ENCODE data around the gene EML1. TPM values are rescaled to one million over a fixed set of nuclear protein-coding genes. Genes with fewer than 3 reads are reported as not detected.

The EML1 gene
- total and polyA plus RNA-seq, 7 donors, result 3.1 to 40.4 (median 7.5) TPM

GRCh38 chr14:99950181-99950580 is 157.0 kb downstream of the EML1 start:
- H3K4me1 ChIP-seq, result peaks cover 19% of the 10 kb centered on the region
- no peak for ATAC-seq
- TF ChIP-seq, protein P1, sequence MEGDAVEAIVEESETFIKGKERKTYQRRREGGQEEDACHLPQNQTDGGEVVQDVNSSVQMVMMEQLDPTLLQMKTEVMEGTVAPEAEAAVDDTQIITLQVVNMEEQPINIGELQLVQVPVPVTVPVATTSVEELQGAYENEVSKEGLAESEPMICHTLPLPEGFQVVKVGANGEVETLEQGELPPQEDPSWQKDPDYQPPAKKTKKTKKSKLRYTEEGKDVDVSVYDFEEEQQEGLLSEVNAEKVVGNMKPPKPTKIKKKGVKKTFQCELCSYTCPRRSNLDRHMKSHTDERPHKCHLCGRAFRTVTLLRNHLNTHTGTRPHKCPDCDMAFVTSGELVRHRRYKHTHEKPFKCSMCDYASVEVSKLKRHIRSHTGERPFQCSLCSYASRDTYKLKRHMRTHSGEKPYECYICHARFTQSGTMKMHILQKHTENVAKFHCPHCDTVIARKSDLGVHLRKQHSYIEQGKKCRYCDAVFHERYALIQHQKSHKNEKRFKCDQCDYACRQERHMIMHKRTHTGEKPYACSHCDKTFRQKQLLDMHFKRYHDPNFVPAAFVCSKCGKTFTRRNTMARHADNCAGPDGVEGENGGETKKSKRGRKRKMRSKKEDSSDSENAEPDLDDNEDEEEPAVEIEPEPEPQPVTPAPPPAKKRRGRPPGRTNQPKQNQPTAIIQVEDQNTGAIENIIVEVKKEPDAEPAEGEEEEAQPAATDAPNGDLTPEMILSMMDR (IDR thresholded peaks at IDR 0.05), result no peak
- H3K36me3 ChIP-seq (ENCODE audit: insufficient read depth in 1 of 2, low read depth in 1 of 2), result no peaks in the 10 kb centered on the region
- no peak for DNase-seq
- H3K27ac ChIP-seq, result no peak overlapping the region
- peaks cover 0 to 16% (median 7%) of the 10 kb centered on the region in 3 donors for H3K27me3 ChIP-seq (ENCODE audit: insufficient read depth in 3 of 3, low read length in 2 of 3)
- intact Hi-C loops (cut with DNase I), result no loop called here
- H3K4me3 ChIP-seq, result no peak overlapping the region
- WGBS, 3 donors, result 54 to 66% (median 57%) methylated on average over 8 of the region's 8 CpGs
- H3K9me3 ChIP-seq, result no peaks in the 10 kb centered on the region

DNA sequence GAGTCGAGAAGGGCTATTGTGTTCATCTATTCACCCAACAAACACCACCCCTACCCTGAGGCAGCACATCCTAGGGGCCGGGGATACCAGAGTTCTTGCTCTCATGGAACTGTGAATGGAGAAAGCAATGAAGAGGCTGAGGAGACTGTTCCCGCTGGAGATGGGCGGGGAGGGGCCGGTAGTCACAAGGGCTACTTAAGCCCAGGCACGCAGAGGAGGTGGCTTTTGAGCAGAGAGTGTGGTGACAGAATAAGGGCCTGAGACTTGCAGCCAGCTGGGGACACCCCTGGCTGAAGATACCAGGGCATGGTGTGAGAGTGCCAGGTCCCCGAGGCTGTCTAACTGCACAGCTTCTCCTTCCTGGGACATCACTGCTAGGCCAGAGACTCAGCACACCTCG is 157.9 kb downstream of the EML1 start:
- Histone ChIP-seq H3K36me3 (ENCODE audit: insufficient read depth in 1 of 2, low read depth in 1 of 2) (no peaks in the 10 kb centered on the region), H3K4me3 (no peak overlapping the region), H3K27ac (no peak overlapping the region), H3K9me3 (no peaks in the 10 kb centered on the region), H3K4me1 (peaks cover 18% of the 10 kb centered on the region), H3K27me3 (ENCODE audit: insufficient read depth in 3 of 3, low read length in 2 of 3) (peaks cover 0 to 16% (median 7%) of the 10 kb centered on the region in 3 donors)
- WGBS, 3 donors, result 60 to 65% (median 63%) methylated on average over 8 of the region's 8 CpGs
- ATAC-seq, result no peak
- TF ChIP-seq, protein P1 (IDR thresholded peaks at IDR 0.05), result no peak
- no peak for DNase-seq
- intact Hi-C loops (cut with DNase I), result no loop called here

DNA sequence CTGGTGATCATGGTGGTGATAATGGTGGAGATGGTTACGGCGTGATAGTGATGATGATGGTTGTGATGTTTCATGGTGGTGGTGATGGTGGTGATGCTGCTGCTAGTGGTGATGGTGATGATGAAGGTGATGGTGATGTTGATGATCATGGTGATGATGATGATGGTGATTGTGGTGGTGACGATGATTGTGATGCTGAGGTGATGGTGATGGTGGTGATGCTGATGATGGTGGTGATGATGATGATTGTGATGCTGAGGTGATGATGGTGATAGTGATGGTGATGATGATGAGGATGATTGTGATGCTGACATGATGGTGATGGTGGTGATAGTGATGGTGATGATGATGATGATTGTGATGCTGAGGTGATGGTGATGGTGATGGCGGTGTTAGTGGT is 158.8 kb downstream of the EML1 start:
- DNase-seq (no peak), ATAC-seq (no peak)
- no peak overlapping the region for H3K4me3 ChIP-seq
- no peaks in the 10 kb centered on the region for H3K36me3 ChIP-seq (ENCODE audit: insufficient read depth in 1 of 2, low read depth in 1 of 2)
- no peak overlapping the region for H3K27ac ChIP-seq
- peaks cover 0 to 16% (median 7%) of the 10 kb centered on the region in 3 donors for H3K27me3 ChIP-seq (ENCODE audit: insufficient read depth in 3 of 3, low read length in 2 of 3)
- TF ChIP-seq, protein P1 (IDR thresholded peaks at IDR 0.05), result no peak
- H3K4me1 ChIP-seq, result peaks cover 8% of the 10 kb centered on the region
- WGBS, 3 donors, result 94 to 99% (median 96%) methylated on average over 4 of the region's 4 CpGs
- intact Hi-C loops (cut with DNase I), result no loop called here
- no peaks in the 10 kb centered on the region for H3K9me3 ChIP-seq

DNA sequence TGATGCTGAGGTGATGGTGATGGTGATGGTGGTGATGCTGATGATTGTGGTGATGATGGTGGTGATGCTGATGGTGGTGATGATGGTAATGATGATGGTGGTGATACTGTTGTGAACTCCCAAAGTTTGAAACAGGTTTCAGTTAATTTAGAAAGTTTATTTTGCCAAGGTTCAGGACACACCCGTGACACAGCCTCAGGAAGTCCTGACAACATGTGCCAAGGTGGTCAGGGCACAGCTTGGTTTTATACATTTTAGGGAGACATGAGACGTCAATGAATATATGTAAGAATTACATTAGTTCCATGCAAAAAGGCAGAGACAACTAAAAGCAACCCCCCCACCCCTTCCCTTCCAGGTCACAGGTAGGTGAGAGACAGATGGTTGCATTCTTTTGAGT is 159.2 kb downstream of the EML1 start:
- intact Hi-C loops (cut with DNase I), result no loop called here
- ATAC-seq (no peak), DNase-seq (no peak)
- Histone ChIP-seq H3K4me3 (no peak overlapping the region), H3K36me3 (ENCODE audit: insufficient read depth in 1 of 2, low read depth in 1 of 2) (no peaks in the 10 kb centered on the region), H3K4me1 (peaks cover 7% of the 10 kb centered on the region), H3K27ac (no peak overlapping the region), H3K27me3 (ENCODE audit: insufficient read depth in 3 of 3, low read length in 2 of 3) (peaks cover 0 to 16% (median 7%) of the 10 kb centered on the region in 3 donors), H3K9me3 (no peaks in the 10 kb centered on the region)
- TF ChIP-seq, protein P1 (IDR thresholded peaks at IDR 0.05), result no peak
- WGBS, 3 donors, result 30 to 36% (median 34%) methylated on average over 2 of the region's 2 CpGs

DNA sequence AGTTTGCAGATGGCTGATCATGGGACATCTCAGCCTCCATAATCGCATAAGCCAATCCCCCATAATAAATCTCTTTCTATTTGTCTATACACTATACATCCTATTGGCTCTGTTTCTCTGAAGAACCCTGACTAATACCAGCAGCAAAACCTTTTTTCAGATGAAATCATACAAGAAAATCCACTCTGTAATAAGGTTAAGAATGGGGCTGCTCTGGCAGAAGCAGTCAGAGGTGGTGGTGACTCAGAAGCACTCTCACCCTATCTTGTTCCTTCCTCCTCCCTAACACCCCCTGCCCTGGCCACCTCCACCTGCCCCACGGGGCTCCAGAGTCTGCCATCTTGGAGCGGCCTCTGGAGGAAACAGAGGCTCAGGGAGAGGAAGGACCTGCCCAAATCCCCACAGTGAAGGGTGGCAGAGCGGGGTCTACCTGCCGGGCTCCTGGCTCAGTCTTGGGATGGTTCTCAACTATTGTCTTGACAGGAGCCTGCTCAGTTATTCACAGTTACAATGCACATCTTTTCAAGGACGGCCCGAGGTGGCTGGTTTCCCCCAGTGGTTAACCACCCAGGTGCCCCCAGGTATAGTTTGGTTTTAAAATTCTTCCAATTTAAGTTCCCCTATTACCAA is 162.7 kb downstream of the EML1 start:
- Histone ChIP-seq H3K27ac (no peak overlapping the region), H3K4me3 (no peak overlapping the region), H3K27me3 (ENCODE audit: insufficient read depth in 3 of 3, low read length in 2 of 3) (peaks cover 0 to 22% (median 2%) of the 10 kb centered on the region in 3 donors), H3K4me1 (no peaks in the 10 kb centered on the region), H3K9me3 (no peaks in the 10 kb centered on the region), H3K36me3 (ENCODE audit: insufficient read depth in 1 of 2, low read depth in 1 of 2) (no peaks in the 10 kb centered on the region)
- TF ChIP-seq, protein P1 (IDR thresholded peaks at IDR 0.05), result no peak
- 85 to 93% (median 89%) methylated on average over 7 of the region's 7 CpGs for WGBS, 3 donors
- DNase-seq, result no peak
- no peak for ATAC-seq
- intact Hi-C loops (cut with DNase I), result no loop called here
